Liver (tissue), 9 donors: Measurements from ENCODE around the gene PLEKHA7. TPM values are rescaled to one million over a fixed set of nuclear protein-coding genes. Genes with fewer than 3 reads are reported as not detected.

ENCODE experiments used
- DNase-seq: peaks from one replicate; pipeline ENCODE4 v3.0.0-alpha.2; 2017; ENCODE audit warnings: low spot score
- H3K27ac ChIP-seq, 2 donors: one replicate each; pipeline ENCODE4 v1.7.0; 2013; ENCODE audit warnings: inconsistent platforms in 2 of 2, low read length in 2 of 2, control low read depth in 1 of 2, low read depth in 1 of 2, mild to moderate bottlenecking in 1 of 2
- H3K27me3 ChIP-seq, 4 donors: one replicate each; pipeline versions ENCODE4 v1.6.1 to v1.7.0; 2013; ENCODE audit warnings: low read length in 3 of 4, inconsistent platforms in 1 of 4, mild to moderate bottlenecking in 1 of 4, moderate library complexity in 1 of 4; ENCODE audit not compliant: control insufficient read depth in 4 of 4, insufficient read depth in 4 of 4
- H3K36me3 ChIP-seq, 4 donors: one replicate each; pipeline versions ENCODE4 v1.6.1 to v1.7.0; 2013; ENCODE audit warnings: low read length in 3 of 4, mild to moderate bottlenecking in 3 of 4, low read depth in 1 of 4, moderate library complexity in 1 of 4; ENCODE audit not compliant: control insufficient read depth in 4 of 4, insufficient read depth in 3 of 4
- H3K4me1 ChIP-seq, 4 donors: one replicate each; pipeline versions ENCODE4 v1.6.1 to v1.7.0; 2013; ENCODE audit warnings: low read length in 3 of 4, mild to moderate bottlenecking in 3 of 4, moderate library complexity in 1 of 4; ENCODE audit not compliant: control insufficient read depth in 4 of 4, insufficient read depth in 4 of 4
- H3K4me3 ChIP-seq, 3 donors: one replicate each; pipeline versions ENCODE4 v1.6.1 to v1.7.0; 2013; ENCODE audit warnings: low read length in 3 of 3, control low read depth in 1 of 3, low read depth in 1 of 3, mild to moderate bottlenecking in 1 of 3
- H3K9ac ChIP-seq, 2 donors: one replicate each; pipeline ENCODE4 v1.7.0; 2013; ENCODE audit warnings: low read length in 2 of 2, mild to moderate bottlenecking in 2 of 2, moderate library complexity in 2 of 2, control low read depth in 1 of 2, low read depth in 1 of 2
- H3K9me3 ChIP-seq, 4 donors: one replicate each; pipeline versions ENCODE4 v1.6.1 to v1.7.0; 2013; ENCODE audit warnings: low read length in 3 of 4; ENCODE audit not compliant: control insufficient read depth in 4 of 4
- EGR1 ChIP-seq, 2 donors: IDR thresholded peaks; 2 replicates each; pipeline ENCODE4 v1.6.1; 2016 to 2018; ENCODE audit warnings: antibody characterized with exemption in 2 of 2, low read depth in 2 of 2
- FOXA1 ChIP-seq: IDR thresholded peaks from 2 replicates; pipeline ENCODE4 v1.6.1; 2016; ENCODE audit warnings: antibody characterized with exemption
- FOXA2 ChIP-seq: IDR thresholded peaks from 2 replicates; pipeline ENCODE4 v1.6.1; 2016; ENCODE audit warnings: antibody characterized with exemption
- GABPA ChIP-seq, 2 donors: IDR thresholded peaks in 1 of 2; conservative IDR thresholded peaks in 1 of 2; 2 replicates each; pipeline ENCODE4 v1.6.1; 2016; ENCODE audit warnings: antibody characterized with exemption in 2 of 2, mild to moderate bottlenecking in 1 of 2, moderate library complexity in 1 of 2
- HNF4A ChIP-seq, 2 donors: conservative IDR thresholded peaks; 2 replicates each; pipeline ENCODE4 v1.6.1; 2016; ENCODE audit warnings: antibody characterized with exemption in 2 of 2, mild to moderate bottlenecking in 2 of 2
- HNF4G ChIP-seq: IDR thresholded peaks from 2 replicates; pipeline ENCODE4 v1.6.1; 2016; ENCODE audit warnings: antibody characterized with exemption
- JUND ChIP-seq, 2 donors: IDR thresholded peaks; 2 replicates each; pipeline ENCODE4 v1.6.1; 2016; ENCODE audit warnings: antibody characterized with exemption in 2 of 2
- NR2F2 ChIP-seq: IDR thresholded peaks from 2 replicates; pipeline ENCODE4 v1.6.1; 2016; ENCODE audit warnings: antibody characterized with exemption
- RAD21 ChIP-seq, 2 donors: IDR thresholded peaks; 2 replicates each; pipeline ENCODE4 v1.6.1; 2016; ENCODE audit warnings: antibody characterized with exemption in 2 of 2, mild to moderate bottlenecking in 2 of 2
- RXRA ChIP-seq, 2 donors: IDR thresholded peaks; 2 replicates each; pipeline ENCODE4 v1.6.1; 2017 to 2018; ENCODE audit warnings: antibody characterized with exemption in 2 of 2, mild to moderate bottlenecking in 1 of 2
- SP1 ChIP-seq: IDR thresholded peaks from 2 replicates; pipeline ENCODE4 v1.6.1; 2018; ENCODE audit warnings: antibody characterized with exemption, mild to moderate bottlenecking
- TAF1 ChIP-seq: conservative IDR thresholded peaks from 2 replicates; pipeline ENCODE4 v1.6.1; 2016; ENCODE audit warnings: antibody characterized with exemption, mild to moderate bottlenecking
- YY1 ChIP-seq: IDR thresholded peaks from 2 replicates; pipeline ENCODE4 v1.6.1; 2016; ENCODE audit warnings: antibody characterized with exemption, mild to moderate bottlenecking
- WGBS: extraction: QIAGEN DNeasy Blood & Tissue Kit; methylation state at CpG from one replicate; pipeline ENCODE4 v1.1.7; 2013; 5-methylcytosine and 5-hydroxymethylcytosine counted together
- polyA plus RNA-seq, 2 donors: library from polyadenylated mRNA; stranded (reverse) in 1 of 2; unstranded in 1 of 2; fragments of 200-250 nt in 1 of 2; fragments of >200 nt in 1 of 2; fragmentation: Nextera tagmentation in 1 of 2; extraction: Ambion mirVana in 1 of 2; gene quantifications; one replicate each; pipeline versions ENCODE4 v1.2.1 to v1.2.3, GENCODE V29; 2013 to 2015
- total RNA-seq, 2 donors: library from RNA; depleted of rRNA; stranded (reverse); fragments of >200 nt; gene quantifications; one replicate each; pipeline ENCODE4 v1.2.3, GENCODE V29; 2014
- TF ChIP-seq, protein P1 (sequence below): IDR thresholded peaks from 2 replicates; pipeline ENCODE4 v1.6.1; 2016; ENCODE audit warnings: antibody characterized with exemption
- TF ChIP-seq, protein P2 (sequence below): IDR thresholded peaks from 2 replicates; pipeline ENCODE4 v1.6.1; 2016; ENCODE audit warnings: antibody characterized with exemption, mild to moderate bottlenecking
- TF ChIP-seq, protein P3 (sequence below): IDR thresholded peaks from 2 replicates; pipeline ENCODE4 v1.6.1; 2016; ENCODE audit warnings: antibody characterized with exemption
- TF ChIP-seq, protein P4 (sequence below): fragments of 150-350 bp; IDR thresholded peaks from 2 replicates; pipeline ENCODE4 v1.5.1; 2017; ENCODE audit warnings: improper control_type of control experiment, low read depth, low read length; ENCODE audit not compliant: missing input control
- donor health status: healthy.
- donor health status: healthy.
- donor health status: healthy.
- donor health status: healthy.
- donor health status: healthy.

PLEKHA7 gene
- total and polyA plus RNA-seq, 4 donors = 6.1 to 28.8 (median 8.5) TPM

DNA sequence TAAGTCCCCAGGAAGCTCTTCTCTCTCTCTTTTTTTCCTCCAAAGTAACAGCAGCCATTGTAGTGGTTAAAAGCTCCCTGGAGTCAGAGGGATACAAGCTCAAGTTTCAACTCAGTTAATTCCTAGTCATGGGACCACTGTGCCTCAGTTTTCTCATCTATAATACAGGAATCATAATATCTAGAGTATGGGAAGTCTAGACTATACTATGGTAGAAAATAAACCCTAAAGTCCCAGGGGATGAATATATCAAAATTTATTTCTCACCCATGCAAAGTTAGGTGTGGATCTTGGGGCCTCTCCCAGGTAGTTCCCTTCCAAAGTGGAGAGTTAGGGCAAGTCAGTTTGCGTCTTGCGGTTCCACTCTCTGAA lies 242.1 kb downstream of the PLEKHA7 start:
- 100% methylated on average over 2 of the region's 2 CpGs for WGBS
- TF ChIP-seq RAD21 (IDR thresholded peaks at IDR 0.05) = no peak
- TF ChIP-seq, protein P1, sequence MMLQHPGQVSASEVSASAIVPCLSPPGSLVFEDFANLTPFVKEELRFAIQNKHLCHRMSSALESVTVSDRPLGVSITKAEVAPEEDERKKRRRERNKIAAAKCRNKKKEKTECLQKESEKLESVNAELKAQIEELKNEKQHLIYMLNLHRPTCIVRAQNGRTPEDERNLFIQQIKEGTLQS = no peak
- no peak for TF ChIP-seq TAF1
- TF ChIP-seq FOXA2 = no peak
- no peak for TF ChIP-seq SP1
- no peak for TF ChIP-seq GABPA (IDR thresholded peaks at IDR 0.05 in 1 of 2, conservative IDR thresholded peaks at IDR 0.05 in 1 of 2)
- TF ChIP-seq YY1 = no peak
- TF ChIP-seq, protein P2, sequence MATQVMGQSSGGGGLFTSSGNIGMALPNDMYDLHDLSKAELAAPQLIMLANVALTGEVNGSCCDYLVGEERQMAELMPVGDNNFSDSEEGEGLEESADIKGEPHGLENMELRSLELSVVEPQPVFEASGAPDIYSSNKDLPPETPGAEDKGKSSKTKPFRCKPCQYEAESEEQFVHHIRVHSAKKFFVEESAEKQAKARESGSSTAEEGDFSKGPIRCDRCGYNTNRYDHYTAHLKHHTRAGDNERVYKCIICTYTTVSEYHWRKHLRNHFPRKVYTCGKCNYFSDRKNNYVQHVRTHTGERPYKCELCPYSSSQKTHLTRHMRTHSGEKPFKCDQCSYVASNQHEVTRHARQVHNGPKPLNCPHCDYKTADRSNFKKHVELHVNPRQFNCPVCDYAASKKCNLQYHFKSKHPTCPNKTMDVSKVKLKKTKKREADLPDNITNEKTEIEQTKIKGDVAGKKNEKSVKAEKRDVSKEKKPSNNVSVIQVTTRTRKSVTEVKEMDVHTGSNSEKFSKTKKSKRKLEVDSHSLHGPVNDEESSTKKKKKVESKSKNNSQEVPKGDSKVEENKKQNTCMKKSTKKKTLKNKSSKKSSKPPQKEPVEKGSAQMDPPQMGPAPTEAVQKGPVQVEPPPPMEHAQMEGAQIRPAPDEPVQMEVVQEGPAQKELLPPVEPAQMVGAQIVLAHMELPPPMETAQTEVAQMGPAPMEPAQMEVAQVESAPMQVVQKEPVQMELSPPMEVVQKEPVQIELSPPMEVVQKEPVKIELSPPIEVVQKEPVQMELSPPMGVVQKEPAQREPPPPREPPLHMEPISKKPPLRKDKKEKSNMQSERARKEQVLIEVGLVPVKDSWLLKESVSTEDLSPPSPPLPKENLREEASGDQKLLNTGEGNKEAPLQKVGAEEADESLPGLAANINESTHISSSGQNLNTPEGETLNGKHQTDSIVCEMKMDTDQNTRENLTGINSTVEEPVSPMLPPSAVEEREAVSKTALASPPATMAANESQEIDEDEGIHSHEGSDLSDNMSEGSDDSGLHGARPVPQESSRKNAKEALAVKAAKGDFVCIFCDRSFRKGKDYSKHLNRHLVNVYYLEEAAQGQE = no peak
- TF ChIP-seq, protein P3, sequence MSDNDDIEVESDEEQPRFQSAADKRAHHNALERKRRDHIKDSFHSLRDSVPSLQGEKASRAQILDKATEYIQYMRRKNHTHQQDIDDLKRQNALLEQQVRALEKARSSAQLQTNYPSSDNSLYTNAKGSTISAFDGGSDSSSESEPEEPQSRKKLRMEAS = no peak
- TF ChIP-seq JUND (IDR thresholded peaks at IDR 0.05) = no peak
- TF ChIP-seq, protein P4, sequence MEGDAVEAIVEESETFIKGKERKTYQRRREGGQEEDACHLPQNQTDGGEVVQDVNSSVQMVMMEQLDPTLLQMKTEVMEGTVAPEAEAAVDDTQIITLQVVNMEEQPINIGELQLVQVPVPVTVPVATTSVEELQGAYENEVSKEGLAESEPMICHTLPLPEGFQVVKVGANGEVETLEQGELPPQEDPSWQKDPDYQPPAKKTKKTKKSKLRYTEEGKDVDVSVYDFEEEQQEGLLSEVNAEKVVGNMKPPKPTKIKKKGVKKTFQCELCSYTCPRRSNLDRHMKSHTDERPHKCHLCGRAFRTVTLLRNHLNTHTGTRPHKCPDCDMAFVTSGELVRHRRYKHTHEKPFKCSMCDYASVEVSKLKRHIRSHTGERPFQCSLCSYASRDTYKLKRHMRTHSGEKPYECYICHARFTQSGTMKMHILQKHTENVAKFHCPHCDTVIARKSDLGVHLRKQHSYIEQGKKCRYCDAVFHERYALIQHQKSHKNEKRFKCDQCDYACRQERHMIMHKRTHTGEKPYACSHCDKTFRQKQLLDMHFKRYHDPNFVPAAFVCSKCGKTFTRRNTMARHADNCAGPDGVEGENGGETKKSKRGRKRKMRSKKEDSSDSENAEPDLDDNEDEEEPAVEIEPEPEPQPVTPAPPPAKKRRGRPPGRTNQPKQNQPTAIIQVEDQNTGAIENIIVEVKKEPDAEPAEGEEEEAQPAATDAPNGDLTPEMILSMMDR = no peak
- Histone ChIP-seq H3K27me3 (no peaks in the 10 kb centered on the region), H3K27ac (no peak overlapping the region), H3K9ac (no peak overlapping the region), H3K9me3 (no peaks in the 10 kb centered on the region), H3K4me3 (no peak overlapping the region), H3K4me1 (peaks cover 11 to 20% (median 18%) of the 10 kb centered on the region in 4 donors), H3K36me3 (no peaks in the 10 kb centered on the region)
- no peak for DNase-seq

DNA sequence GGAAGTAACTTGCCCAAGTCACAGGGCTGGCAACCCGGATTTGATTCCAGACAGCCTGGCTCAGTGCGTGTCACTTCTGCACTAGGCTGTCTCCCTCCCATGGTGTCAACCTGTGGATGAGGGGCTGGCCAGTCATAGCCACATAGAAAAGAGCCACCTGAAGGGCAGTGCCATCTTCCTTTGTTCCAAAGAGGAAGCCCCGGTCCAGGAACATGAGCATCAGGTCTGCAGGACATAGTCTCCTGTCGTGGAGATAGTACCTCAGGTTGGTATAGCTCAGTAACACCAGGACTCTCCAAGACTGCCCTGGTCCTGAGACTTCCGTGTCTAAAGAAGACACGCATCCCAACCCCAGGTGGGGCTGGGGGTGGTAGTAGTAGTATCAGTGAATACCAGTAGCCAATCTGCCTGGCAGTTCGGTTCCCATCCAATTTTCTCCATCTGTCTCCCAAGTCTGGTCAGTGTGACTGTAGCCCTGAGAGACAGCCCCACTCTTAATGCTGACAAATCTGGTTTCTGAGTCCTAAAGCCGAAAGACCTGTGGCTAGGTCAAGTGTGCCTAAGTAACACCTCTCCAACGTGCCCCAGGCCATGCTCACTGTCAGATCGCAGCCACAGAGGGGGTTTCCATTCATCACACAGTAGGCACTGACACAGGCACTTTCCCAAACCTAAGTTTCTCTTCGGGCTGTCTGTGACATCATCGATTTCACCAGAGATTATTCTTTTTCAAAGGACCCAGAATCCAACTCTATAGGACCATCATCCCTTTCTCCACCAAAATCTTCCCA lies 242.7 kb downstream of the PLEKHA7 start:
- Histone ChIP-seq H3K4me3 (no peak overlapping the region), H3K9ac (no peak overlapping the region), H3K9me3 (no peaks in the 10 kb centered on the region), H3K36me3 (no peaks in the 10 kb centered on the region), H3K4me1 (peaks cover 11 to 20% (median 18%) of the 10 kb centered on the region in 4 donors), H3K27ac (no peak overlapping the region), H3K27me3 (no peaks in the 10 kb centered on the region)
- DNase-seq = no peak
- 93% methylated on average over 12 of the region's 12 CpGs for WGBS
- TF ChIP-seq HNF4G = no peak
- TF ChIP-seq, protein P1 = no peak
- TF ChIP-seq FOXA2 = no peak
- no peak for TF ChIP-seq SP1
- TF ChIP-seq FOXA1 = no peak
- no peak for TF ChIP-seq NR2F2
- TF ChIP-seq HNF4A (conservative IDR thresholded peaks at IDR 0.05) = no peak
- TF ChIP-seq JUND (IDR thresholded peaks at IDR 0.05) = no peak
- TF ChIP-seq RXRA (IDR thresholded peaks at IDR 0.05) = no peak
- TF ChIP-seq, protein P3 = no peak
- TF ChIP-seq, protein P2 = no peak
- no peak for TF ChIP-seq YY1
- no peak for TF ChIP-seq TAF1
- TF ChIP-seq RAD21 (IDR thresholded peaks at IDR 0.05) = no peak
- TF ChIP-seq EGR1 (IDR thresholded peaks at IDR 0.05; ENCODE audit: low read depth in 2 of 2) = no peak
- TF ChIP-seq, protein P4 = no peak
- no peak for TF ChIP-seq GABPA (IDR thresholded peaks at IDR 0.05 in 1 of 2, conservative IDR thresholded peaks at IDR 0.05 in 1 of 2)
